GM12872 (cell line): ENCODE measurements around the gene ACTL10.

Source experiments
- CTCF ChIP-seq: IDR thresholded peaks from 3 replicates; pipeline ENCODE4 v1.5.1; 2011; ENCODE audit warnings: low read depth, mild to moderate bottlenecking, low read length, moderate library complexity; ENCODE audit not compliant: insufficient read depth

The ACTL10 gene

GRCh38 chr20:33709905-33710541 is 43.3 kb downstream of the ACTL10 start:
- TF ChIP-seq CTCF = no peak

GRCh38 chr20:33710681-33711445 is 44.1 kb downstream of the ACTL10 start:
- TF ChIP-seq CTCF = no peak

GRCh38 chr20:33711446-33711738 is 44.6 kb downstream of the ACTL10 start:
- no peak for TF ChIP-seq CTCF

- no peak for TF ChIP-seq CTCF
These were observed 47.2 kb downstream of the ACTL10 start for GRCh38 chr20:33713865-33714367.

- TF ChIP-seq CTCF = no peak
These were observed 49.8 kb downstream of the ACTL10 start for GRCh38 chr20:33716498-33716897.
